ENCODE results near the gene C19orf85.
"Not testable (repeated sequence)": the region's sequence is repeated elsewhere in the genome, so short reads cannot be mapped to it uniquely, and the experiment has no call there.

C19orf85 gene

GRCh38 chr19:55455576-55456235, 8.8 kb downstream of the C19orf85 start:
- DNase-seq: no peak

- DNase-seq: no peak
Measured at GRCh38 chr19:55454787-55455243, 9.7 kb downstream of the C19orf85 start.

- no peak for DNase-seq
Measured at GRCh38 chr19:55453511-55454260, 10.9 kb downstream of the C19orf85 start.

GRCh38 chr19:55452749-55453346, 11.7 kb downstream of the C19orf85 start:
- peak; percentile 80 for DNase-seq

- DNase-seq: no peak
Measured at GRCh38 chr19:55451965-55452748, 12.4 kb downstream of the C19orf85 start.

GRCh38 chr19:55451163-55451964, 13.2 kb downstream of the C19orf85 start:
- DNase-seq: no peak

GRCh38 chr19:55449469-55449868, 15.1 kb downstream of the C19orf85 start:
- no peak for DNase-seq

GRCh38 chr19:55448175-55448490, 16.4 kb downstream of the C19orf85 start:
- DNase-seq: not testable (repeated sequence)

- DNase-seq: peak; percentile 57
Measured at GRCh38 chr19:55447421-55448174, 17.0 kb downstream of the C19orf85 start.

- DNase-seq: peak; percentile 35
Measured at GRCh38 chr19:55446060-55446459, 18.5 kb downstream of the C19orf85 start.

GRCh38 chr19:55444646-55445045, 19.9 kb downstream of the C19orf85 start:
- no peak for DNase-seq

GRCh38 chr19:55443824-55444480, 20.6 kb downstream of the C19orf85 start:
- DNase-seq: no peak

GRCh38 chr19:55443045-55443823, 21.3 kb downstream of the C19orf85 start, which contains the start of gene SHISA7:
TSS of gene SHISA7 (minus strand) at chr19:55443300. CDS start at chr19:55442863, 437 bp downstream.
- no peak for DNase-seq

- peak; percentile 51 for DNase-seq
Measured at GRCh38 chr19:55442372-55442961, 22.1 kb downstream of the C19orf85 start.

- peak; percentile 65 for DNase-seq
Measured at GRCh38 chr19:55441692-55442321, 22.7 kb downstream of the C19orf85 start.

GRCh38 chr19:55441319-55441691, 23.2 kb downstream of the C19orf85 start:
- no peak for DNase-seq

- DNase-seq: no peak
Measured at GRCh38 chr19:55440411-55441105, 24.0 kb downstream of the C19orf85 start.

- DNase-seq: no peak
Measured at GRCh38 chr19:55439052-55439451, 25.5 kb downstream of the C19orf85 start.

GRCh38 chr19:55437410-55437809, 27.1 kb downstream of the C19orf85 start:
- no peak for DNase-seq
